C4-2B (cell line): ENCODE measurements around the gene POU1F1.

Source experiments
- ZFX ChIP-seq: fragments of 450-650 bp; IDR thresholded peaks from 2 replicates; pipeline ENCODE4 v1.6.1; 2017
- TF ChIP-seq, protein P1 (sequence below): fragments of 450-650 bp; conservative IDR thresholded peaks from 2 replicates; pipeline ENCODE4 v1.5.1; 2017; ENCODE audit warnings: mild to moderate bottlenecking

DNA sequence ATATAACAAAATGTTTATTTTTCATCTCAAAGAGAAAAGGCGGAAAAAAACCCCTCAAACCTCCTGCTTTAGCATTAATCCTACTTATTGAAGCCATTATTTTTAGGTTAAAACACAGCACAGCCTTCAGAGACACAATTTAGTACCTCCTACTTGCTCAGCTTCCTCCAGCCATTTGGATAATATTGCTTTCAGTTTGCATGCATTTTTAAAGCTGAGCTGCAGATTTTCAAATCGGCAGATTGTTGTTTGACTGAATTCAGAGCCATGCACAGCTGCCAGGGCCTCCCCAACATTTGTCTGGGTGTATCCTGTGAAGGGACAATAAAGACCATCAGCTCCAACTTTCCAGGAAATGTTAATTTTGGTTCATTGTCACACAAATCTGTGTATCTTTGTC is 14.5 kb downstream of the POU1F1 start:
- TF ChIP-seq, protein P1, sequence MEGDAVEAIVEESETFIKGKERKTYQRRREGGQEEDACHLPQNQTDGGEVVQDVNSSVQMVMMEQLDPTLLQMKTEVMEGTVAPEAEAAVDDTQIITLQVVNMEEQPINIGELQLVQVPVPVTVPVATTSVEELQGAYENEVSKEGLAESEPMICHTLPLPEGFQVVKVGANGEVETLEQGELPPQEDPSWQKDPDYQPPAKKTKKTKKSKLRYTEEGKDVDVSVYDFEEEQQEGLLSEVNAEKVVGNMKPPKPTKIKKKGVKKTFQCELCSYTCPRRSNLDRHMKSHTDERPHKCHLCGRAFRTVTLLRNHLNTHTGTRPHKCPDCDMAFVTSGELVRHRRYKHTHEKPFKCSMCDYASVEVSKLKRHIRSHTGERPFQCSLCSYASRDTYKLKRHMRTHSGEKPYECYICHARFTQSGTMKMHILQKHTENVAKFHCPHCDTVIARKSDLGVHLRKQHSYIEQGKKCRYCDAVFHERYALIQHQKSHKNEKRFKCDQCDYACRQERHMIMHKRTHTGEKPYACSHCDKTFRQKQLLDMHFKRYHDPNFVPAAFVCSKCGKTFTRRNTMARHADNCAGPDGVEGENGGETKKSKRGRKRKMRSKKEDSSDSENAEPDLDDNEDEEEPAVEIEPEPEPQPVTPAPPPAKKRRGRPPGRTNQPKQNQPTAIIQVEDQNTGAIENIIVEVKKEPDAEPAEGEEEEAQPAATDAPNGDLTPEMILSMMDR = no peak
- no peak for TF ChIP-seq ZFX
